ENCODE data around the gene LRGUK.

LRGUK gene

GRCh38 chr7:134245253-134245652, 118.1 kb downstream of the LRGUK start:
- H3K4me3 ChIP-seq (replicated peaks; ENCODE audit: low read depth, low read length) = no peak overlapping the region
- H3K27me3 ChIP-seq (replicated peaks; ENCODE audit: control insufficient read depth, insufficient read depth, low read length) = no peaks in the 10 kb centered on the region
- TF ChIP-seq, protein P1, sequence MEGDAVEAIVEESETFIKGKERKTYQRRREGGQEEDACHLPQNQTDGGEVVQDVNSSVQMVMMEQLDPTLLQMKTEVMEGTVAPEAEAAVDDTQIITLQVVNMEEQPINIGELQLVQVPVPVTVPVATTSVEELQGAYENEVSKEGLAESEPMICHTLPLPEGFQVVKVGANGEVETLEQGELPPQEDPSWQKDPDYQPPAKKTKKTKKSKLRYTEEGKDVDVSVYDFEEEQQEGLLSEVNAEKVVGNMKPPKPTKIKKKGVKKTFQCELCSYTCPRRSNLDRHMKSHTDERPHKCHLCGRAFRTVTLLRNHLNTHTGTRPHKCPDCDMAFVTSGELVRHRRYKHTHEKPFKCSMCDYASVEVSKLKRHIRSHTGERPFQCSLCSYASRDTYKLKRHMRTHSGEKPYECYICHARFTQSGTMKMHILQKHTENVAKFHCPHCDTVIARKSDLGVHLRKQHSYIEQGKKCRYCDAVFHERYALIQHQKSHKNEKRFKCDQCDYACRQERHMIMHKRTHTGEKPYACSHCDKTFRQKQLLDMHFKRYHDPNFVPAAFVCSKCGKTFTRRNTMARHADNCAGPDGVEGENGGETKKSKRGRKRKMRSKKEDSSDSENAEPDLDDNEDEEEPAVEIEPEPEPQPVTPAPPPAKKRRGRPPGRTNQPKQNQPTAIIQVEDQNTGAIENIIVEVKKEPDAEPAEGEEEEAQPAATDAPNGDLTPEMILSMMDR (IDR thresholded peaks at IDR 0.05; ENCODE audit: insufficient read depth, low read length, poor library complexity, severe bottlenecking) = no peak
- DNase-seq (ENCODE audit: extremely low read depth, insufficient read length) = no peak
- H3K36me3 ChIP-seq (ENCODE audit: control insufficient read depth, insufficient read depth, low read length) = no peaks in the 10 kb centered on the region

DNA sequence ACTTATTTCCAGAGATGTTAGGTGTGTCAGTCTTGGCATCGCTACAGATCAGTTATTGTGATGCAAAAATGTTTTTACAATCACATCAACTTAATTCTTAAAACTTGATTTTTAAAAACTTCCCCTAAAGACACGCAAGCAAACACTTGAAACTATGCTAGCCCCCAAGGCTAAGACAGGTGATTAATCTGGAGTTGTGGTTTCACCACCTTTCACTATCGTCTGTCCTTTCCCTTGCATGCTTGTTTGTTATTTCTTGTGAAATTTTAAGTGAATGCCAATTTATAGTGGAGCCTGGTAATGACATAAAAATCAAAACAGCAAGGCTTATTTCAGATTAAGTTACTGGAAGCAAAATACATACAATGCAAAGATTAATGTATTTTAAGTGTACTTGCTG, 119.2 kb downstream of the LRGUK start:
- DNase-seq (ENCODE audit: extremely low read depth, insufficient read length) = no peak
- TF ChIP-seq, protein P1 (IDR thresholded peaks at IDR 0.05; ENCODE audit: insufficient read depth, low read length, poor library complexity, severe bottlenecking) = no peak
- Histone ChIP-seq H3K4me3 (replicated peaks; ENCODE audit: low read depth, low read length) (no peak overlapping the region), H3K27me3 (replicated peaks; ENCODE audit: control insufficient read depth, insufficient read depth, low read length) (no peaks in the 10 kb centered on the region), H3K36me3 (ENCODE audit: control insufficient read depth, insufficient read depth, low read length) (no peaks in the 10 kb centered on the region)

DNA sequence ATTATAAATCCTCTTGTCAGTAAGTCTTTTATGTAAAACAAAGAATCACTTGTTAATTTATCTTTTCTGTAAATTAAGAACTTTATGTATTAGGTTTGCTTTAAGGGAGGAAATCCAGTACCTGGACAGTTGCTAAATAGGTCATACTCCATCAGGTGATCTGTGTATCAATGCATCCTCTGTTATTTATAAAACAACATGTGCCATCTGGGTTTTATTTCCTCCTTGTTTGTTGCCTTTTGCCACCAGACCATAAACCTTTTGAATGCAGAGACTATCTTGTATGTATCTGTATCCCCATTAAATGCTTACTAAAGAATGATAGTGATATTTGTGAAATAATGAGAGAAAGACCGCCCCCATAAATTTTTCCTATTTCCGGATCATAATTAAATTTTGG, 119.6 kb downstream of the LRGUK start:
- no peak overlapping the region for H3K4me3 ChIP-seq (replicated peaks; ENCODE audit: low read depth, low read length)

GRCh38 chr7:134248196-134248595, 121.1 kb downstream of the LRGUK start:
- DNase-seq (ENCODE audit: extremely low read depth, insufficient read length) = no peak
- Histone ChIP-seq H3K27me3 (replicated peaks; ENCODE audit: control insufficient read depth, insufficient read depth, low read length) (no peaks in the 10 kb centered on the region), H3K36me3 (ENCODE audit: control insufficient read depth, insufficient read depth, low read length) (no peaks in the 10 kb centered on the region), H3K4me3 (replicated peaks; ENCODE audit: low read depth, low read length) (no peak overlapping the region)
- TF ChIP-seq, protein P1 (IDR thresholded peaks at IDR 0.05; ENCODE audit: insufficient read depth, low read length, poor library complexity, severe bottlenecking) = no peak

More for the DNA sequence above, 119.6 kb downstream of the LRGUK start:
- TF ChIP-seq, protein P1 (IDR thresholded peaks at IDR 0.05; ENCODE audit: insufficient read depth, low read length, poor library complexity, severe bottlenecking) = no peak
- DNase-seq (ENCODE audit: extremely low read depth, insufficient read length) = no peak
- Histone ChIP-seq H3K27me3 (replicated peaks; ENCODE audit: control insufficient read depth, insufficient read depth, low read length) (no peaks in the 10 kb centered on the region), H3K36me3 (ENCODE audit: control insufficient read depth, insufficient read depth, low read length) (no peaks in the 10 kb centered on the region)

- Histone ChIP-seq H3K4me3 (replicated peaks; ENCODE audit: low read depth, low read length) (no peak overlapping the region), H3K27me3 (replicated peaks; ENCODE audit: control insufficient read depth, insufficient read depth, low read length) (no peaks in the 10 kb centered on the region; the same call in 1 of the 2 replicates), H3K36me3 (ENCODE audit: control insufficient read depth, insufficient read depth, low read length) (no peaks in the 10 kb centered on the region)
- no peak for DNase-seq (ENCODE audit: extremely low read depth, insufficient read length)
- TF ChIP-seq, protein P1 (IDR thresholded peaks at IDR 0.05; ENCODE audit: insufficient read depth, low read length, poor library complexity, severe bottlenecking) = no peak
These were observed 127.2 kb downstream of the LRGUK start for GRCh38 chr7:134254311-134254710.

- TF ChIP-seq, protein P1 (IDR thresholded peaks at IDR 0.05; ENCODE audit: insufficient read depth, low read length, poor library complexity, severe bottlenecking) = no peak
- DNase-seq (ENCODE audit: extremely low read depth, insufficient read length) = no peak
- Histone ChIP-seq H3K27me3 (replicated peaks; ENCODE audit: control insufficient read depth, insufficient read depth, low read length) (no peaks in the 10 kb centered on the region; the same call in 1 of the 2 replicates), H3K36me3 (ENCODE audit: control insufficient read depth, insufficient read depth, low read length) (no peaks in the 10 kb centered on the region), H3K4me3 (replicated peaks; ENCODE audit: low read depth, low read length) (no peak overlapping the region)
These were observed 128.7 kb downstream of the LRGUK start for GRCh38 chr7:134255814-134256213.
